Smooth muscle cell (in vitro differentiated cells): Measurements from ENCODE around the gene ST3GAL5. TPM values are rescaled to one million over a fixed set of nuclear protein-coding genes. Genes with fewer than 3 reads are reported as not detected.
A peak's percentile ranks its signal among the peaks of the same experiment; 100 is the strongest.

Experiments
- DNase-seq: peaks from one replicate; lab custom pipeline; 2025; ENCODE audit not compliant: unreplicated experiment; lab: John Stamatoyannopoulos, UW
- H2AFZ ChIP-seq: fragments of 200-600 bp; sonication (generic); 2 replicates; pipeline ENCODE4 v1.6.0; 2016; ENCODE audit warnings: antibody characterized with exemption, low read depth, mild to moderate bottlenecking
- H3F3A ChIP-seq: fragments of 200-600 bp; sonication (generic); 2 replicates; pipeline ENCODE4 v1.6.0; 2017; ENCODE audit warnings: antibody characterized with exemption, low read depth
- H3K27ac ChIP-seq: fragments of 200-600 bp; sonication (generic); 2 replicates; pipeline ENCODE4 v1.5.1; 2016; ENCODE audit warnings: low read depth, mild to moderate bottlenecking
- H3K27me3 ChIP-seq: fragments of 200-600 bp; sonication (generic); 2 replicates; pipeline ENCODE4 v1.6.1; 2016; ENCODE audit warnings: low read depth, mild to moderate bottlenecking
- H3K36me3 ChIP-seq: fragments of 200-600 bp; sonication (generic); 2 replicates; pipeline ENCODE4 v1.5.1; 2016; ENCODE audit warnings: low read depth
- H3K4me1 ChIP-seq: fragments of 200-600 bp; sonication (generic); 2 replicates; pipeline ENCODE4 v1.5.1; 2016; ENCODE audit warnings: low read depth
- H3K4me2 ChIP-seq: fragments of 200-600 bp; sonication (generic); 2 replicates; pipeline ENCODE4 v1.6.0; 2016; ENCODE audit warnings: mild to moderate bottlenecking
- H3K4me3 ChIP-seq: fragments of 200-600 bp; sonication (generic); 2 replicates; pipeline ENCODE4 v1.5.1; 2016; ENCODE audit warnings: mild to moderate bottlenecking
- H3K79me2 ChIP-seq: fragments of 200-600 bp; sonication (generic); 2 replicates; pipeline ENCODE4 v1.6.0; 2016; ENCODE audit warnings: low read depth, mild to moderate bottlenecking
- H3K9ac ChIP-seq: fragments of 200-600 bp; sonication (generic); 2 replicates; pipeline ENCODE4 v1.6.0; 2016; ENCODE audit warnings: low read depth
- H3K9me3 ChIP-seq: fragments of 200-600 bp; sonication (generic); replicated peaks from 2 replicates; pipeline ENCODE4 v1.5.1; 2016; ENCODE audit warnings: low read depth
- H4K20me1 ChIP-seq: fragments of 200-600 bp; sonication (generic); 2 replicates; pipeline ENCODE4 v1.6.0; 2016; ENCODE audit warnings: low read depth
- WGBS: methylation state at CpG from one replicate; pipeline ENCODE4 v1.1.7; 2016; ENCODE audit warnings: low lambda C conversion rate; 5-methylcytosine and 5-hydroxymethylcytosine counted together
- polyA plus RNA-seq: library from polyadenylated mRNA; unstranded; fragments of >200 nt; fragmentation: Nextera tagmentation; extraction: Ambion mirVana; gene quantifications from 2 replicates; pipeline ENCODE4 v1.2.1, GENCODE V29; 2016
- total RNA-seq: library from RNA; depleted of rRNA; stranded (reverse); fragments of >200 nt; gene quantifications from 2 replicates; pipeline ENCODE4 v1.2.3, GENCODE V29; 2014
- TF ChIP-seq, protein P1 (sequence below): fragments of 200-600 bp; sonication (generic); IDR thresholded peaks from 2 replicates; pipeline ENCODE4 v1.5.1; 2017; ENCODE audit warnings: borderline replicate concordance, mild to moderate bottlenecking, antibody characterized with exemption; ENCODE audit not compliant: insufficient read depth, poor library complexity, severe bottlenecking

The ST3GAL5 gene
- total and polyA plus RNA-seq, 2 experiments from 2014 or later = 10.9 to 26.4 TPM

DNA sequence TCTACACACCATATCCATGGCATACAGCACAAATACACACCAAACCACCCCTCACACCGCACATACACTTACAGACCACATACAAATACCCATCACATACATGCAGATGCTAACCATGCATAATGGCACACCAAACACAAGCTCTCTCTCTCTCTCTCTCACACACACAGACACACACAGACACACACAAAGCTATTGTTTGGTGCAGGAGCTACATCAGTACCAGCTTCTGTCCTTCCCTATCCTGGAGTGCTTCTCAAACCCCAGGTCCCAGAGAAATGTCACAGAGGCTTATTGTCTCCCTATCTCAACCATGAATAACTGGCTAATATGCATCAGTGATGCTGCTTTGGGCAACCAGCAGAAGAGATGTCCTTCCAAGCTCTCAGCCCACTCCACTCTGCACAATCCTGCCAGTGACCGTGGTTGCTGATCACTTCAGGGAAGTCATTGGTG is 36.5 kb upstream of the ST3GAL5 start:
- Histone ChIP-seq H3K79me2 (no peaks in the 10 kb centered on the region), H3K4me3 (no peak overlapping the region), H3K27ac (peak overlapping the region; percentile 45), H3K4me2 (peak overlapping the region; percentile 50), H3K36me3 (no peaks in the 10 kb centered on the region), H3F3A (peaks cover 11% of the 10 kb centered on the region), H4K20me1 (no peaks in the 10 kb centered on the region), H2AFZ (no peak overlapping the region), H3K27me3 (no peaks in the 10 kb centered on the region), H3K9me3 (no peaks in the 10 kb centered on the region), H3K9ac (no peak overlapping the region), H3K4me1 (peaks cover 12% of the 10 kb centered on the region)
- TF ChIP-seq, protein P1, sequence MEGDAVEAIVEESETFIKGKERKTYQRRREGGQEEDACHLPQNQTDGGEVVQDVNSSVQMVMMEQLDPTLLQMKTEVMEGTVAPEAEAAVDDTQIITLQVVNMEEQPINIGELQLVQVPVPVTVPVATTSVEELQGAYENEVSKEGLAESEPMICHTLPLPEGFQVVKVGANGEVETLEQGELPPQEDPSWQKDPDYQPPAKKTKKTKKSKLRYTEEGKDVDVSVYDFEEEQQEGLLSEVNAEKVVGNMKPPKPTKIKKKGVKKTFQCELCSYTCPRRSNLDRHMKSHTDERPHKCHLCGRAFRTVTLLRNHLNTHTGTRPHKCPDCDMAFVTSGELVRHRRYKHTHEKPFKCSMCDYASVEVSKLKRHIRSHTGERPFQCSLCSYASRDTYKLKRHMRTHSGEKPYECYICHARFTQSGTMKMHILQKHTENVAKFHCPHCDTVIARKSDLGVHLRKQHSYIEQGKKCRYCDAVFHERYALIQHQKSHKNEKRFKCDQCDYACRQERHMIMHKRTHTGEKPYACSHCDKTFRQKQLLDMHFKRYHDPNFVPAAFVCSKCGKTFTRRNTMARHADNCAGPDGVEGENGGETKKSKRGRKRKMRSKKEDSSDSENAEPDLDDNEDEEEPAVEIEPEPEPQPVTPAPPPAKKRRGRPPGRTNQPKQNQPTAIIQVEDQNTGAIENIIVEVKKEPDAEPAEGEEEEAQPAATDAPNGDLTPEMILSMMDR = no peak
- no peak for DNase-seq
- WGBS = 93% methylated on average over 2 of the region's 2 CpGs

DNA sequence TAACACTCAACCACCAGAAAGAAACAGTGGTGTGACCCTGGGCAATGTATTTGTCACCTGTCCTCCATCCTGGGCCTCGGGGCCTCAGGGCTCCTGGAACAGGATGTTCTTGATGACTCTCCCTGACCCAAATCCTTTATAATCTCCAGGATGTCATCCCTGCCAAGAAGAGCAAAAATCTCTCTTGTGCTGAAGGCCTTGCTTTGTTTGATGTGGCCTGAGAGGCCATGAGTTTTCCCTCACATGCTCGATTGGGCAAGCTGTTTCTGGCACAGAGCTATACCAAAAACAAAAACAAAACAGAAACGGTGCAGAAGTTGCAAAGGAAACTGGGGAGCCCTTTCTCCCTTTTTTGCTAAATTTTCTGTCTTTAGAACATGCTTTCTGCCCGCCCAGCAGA is 35.7 kb upstream of the ST3GAL5 start:
- WGBS = 35% methylated on average over 4 of the region's 4 CpGs
- DNase-seq = no peak
- Histone ChIP-seq H3K79me2 (no peaks in the 10 kb centered on the region), H3F3A (peaks cover 11% of the 10 kb centered on the region), H3K9ac (no peak overlapping the region), H3K27ac (peak overlapping the region; percentile 45), H3K4me2 (peak overlapping the region; percentile 50), H3K9me3 (no peaks in the 10 kb centered on the region), H4K20me1 (no peaks in the 10 kb centered on the region), H3K36me3 (no peaks in the 10 kb centered on the region), H3K4me3 (no peak overlapping the region), H2AFZ (no peak overlapping the region), H3K27me3 (no peaks in the 10 kb centered on the region), H3K4me1 (peaks cover 12% of the 10 kb centered on the region)
- TF ChIP-seq, protein P1 = no peak

DNA sequence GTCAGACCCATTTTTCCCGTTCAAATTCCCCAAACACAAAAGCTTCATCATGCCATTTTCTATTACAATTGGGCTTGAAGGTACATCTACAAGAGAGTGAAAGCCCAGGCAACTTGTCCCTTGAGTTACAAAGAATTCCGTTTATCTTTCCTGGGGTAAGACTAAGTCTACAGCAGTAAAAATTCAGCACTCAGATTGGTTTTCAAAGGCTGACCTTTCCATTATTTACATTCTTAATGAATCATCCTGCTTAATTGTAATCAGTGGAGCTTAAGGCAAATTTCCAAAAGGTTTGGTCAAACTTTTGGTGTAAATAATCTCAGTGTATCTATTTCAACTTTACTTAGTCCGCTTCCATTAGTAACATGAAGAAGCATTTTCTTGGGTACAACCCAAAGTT is 33.4 kb upstream of the ST3GAL5 start:
- H3K4me3 ChIP-seq = no peak overlapping the region
- no peaks in the 10 kb centered on the region for H4K20me1 ChIP-seq
- TF ChIP-seq, protein P1 = no peak
- no peak overlapping the region for H2AFZ ChIP-seq
- peaks cover 11% of the 10 kb centered on the region for H3F3A ChIP-seq
- no peak overlapping the region for H3K27ac ChIP-seq
- peak overlapping the region; percentile 38 for H3K4me2 ChIP-seq
- H3K9me3 ChIP-seq = no peaks in the 10 kb centered on the region
- no peak overlapping the region for H3K9ac ChIP-seq
- no peak for DNase-seq
- no peaks in the 10 kb centered on the region for H3K79me2 ChIP-seq
- H3K4me1 ChIP-seq = peaks cover 12% of the 10 kb centered on the region
- 26% methylated on average over 3 of the region's 3 CpGs for WGBS
- H3K36me3 ChIP-seq = no peaks in the 10 kb centered on the region
- no peaks in the 10 kb centered on the region for H3K27me3 ChIP-seq

DNA sequence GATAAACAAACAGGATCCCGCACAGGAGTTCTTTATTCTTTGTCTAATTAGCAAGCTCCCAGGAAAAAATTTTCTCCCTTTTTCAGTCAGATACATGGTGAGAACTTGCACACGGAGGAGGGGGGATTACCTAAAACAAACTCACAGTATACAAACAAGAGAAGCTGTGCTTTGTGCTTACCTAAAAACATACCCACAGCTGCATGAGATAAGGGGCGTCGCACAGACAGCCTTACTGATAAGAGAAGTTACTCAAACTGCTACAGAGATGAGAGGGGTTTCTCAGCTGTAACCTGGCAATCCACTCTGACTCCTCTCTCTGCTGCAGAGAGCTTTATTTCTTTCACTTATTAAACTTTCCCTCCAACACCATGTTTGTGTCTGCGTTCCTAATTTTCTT is 32.9 kb upstream of the ST3GAL5 start:
- no peak for DNase-seq
- Histone ChIP-seq H3K27me3 (no peaks in the 10 kb centered on the region), H3K4me1 (peaks cover 12% of the 10 kb centered on the region), H3K79me2 (no peaks in the 10 kb centered on the region), H3F3A (peaks cover 11% of the 10 kb centered on the region), H3K9ac (no peak overlapping the region), H3K9me3 (no peaks in the 10 kb centered on the region), H2AFZ (no peak overlapping the region), H4K20me1 (no peaks in the 10 kb centered on the region), H3K4me2 (peak overlapping the region; percentile 38), H3K27ac (no peak overlapping the region), H3K4me3 (no peak overlapping the region), H3K36me3 (no peaks in the 10 kb centered on the region)
- TF ChIP-seq, protein P1 = no peak
- WGBS = 37% methylated on average over 5 of the region's 5 CpGs
